Chondrocyte (in vitro differentiated cells): ENCODE data around the gene TREML1. TPM values are rescaled to one million over a fixed set of nuclear protein-coding genes. Genes with fewer than 3 reads are reported as not detected.
"Not testable (repeated sequence)": the region's sequence is repeated elsewhere in the genome, so short reads cannot be mapped to it uniquely, and the experiment has no call there.

Experiments used
- DNase-seq: peaks from one replicate; pipeline ENCODE4 v3.0.0; 2021; ENCODE audit warnings: mixed read lengths, low spot score
- H3K27ac Mint-ChIP-seq: one replicate; pipeline ENCODE4 v1.8.0; 2021; ENCODE audit warnings: mild to moderate bottlenecking, moderate library complexity, mixed read lengths; ENCODE audit not compliant: unreplicated experiment
- H3K27me3 Mint-ChIP-seq: 2 replicates; pipeline ENCODE4 v1.8.0; 2021; ENCODE audit warnings: low read depth, mixed read lengths
- H3K36me3 Mint-ChIP-seq: 2 replicates; pipeline ENCODE4 v1.8.0; 2021; ENCODE audit warnings: low read depth, mixed read lengths
- H3K4me1 Mint-ChIP-seq: 2 replicates; pipeline ENCODE4 v1.8.0; 2021; ENCODE audit warnings: low read depth, mild to moderate bottlenecking, mixed read lengths
- H3K4me3 Mint-ChIP-seq: one replicate; pipeline ENCODE4 v1.8.0; 2021; ENCODE audit warnings: mild to moderate bottlenecking, moderate library complexity, mixed read lengths; ENCODE audit not compliant: unreplicated experiment
- H3K9me3 Mint-ChIP-seq: 2 replicates; pipeline ENCODE4 v1.8.0; 2021; ENCODE audit warnings: low read depth, mixed read lengths
- CTCF ChIP-seq: fragments of 200-600 bp; sonication (generic); IDR thresholded peaks from 2 replicates; pipeline ENCODE4 v1.5.0; 2021; ENCODE audit warnings: antibody characterized with exemption, mild to moderate bottlenecking, moderate library complexity
- total RNA-seq: library from RNA; stranded (reverse); gene quantifications from 3 replicates; pipeline ENCODE4 v1.2.1, GENCODE V29; 2021

Gene TREML1
- total RNA-seq, 1 donor from 2014 or later: not detected

GRCh38 chr6:41125282-41125681 lies 28.9 kb downstream of the TREML1 start:
- H3K9me3 Mint-ChIP-seq: no peaks in the 10 kb centered on the region
- H3K36me3 Mint-ChIP-seq: peaks cover 10% of the 10 kb centered on the region
- H3K4me3 Mint-ChIP-seq: no peak overlapping the region
- no peaks in the 10 kb centered on the region for H3K4me1 Mint-ChIP-seq
- H3K27me3 Mint-ChIP-seq: no peaks in the 10 kb centered on the region
- DNase-seq: no peak
- TF ChIP-seq CTCF: no peak
- H3K27ac Mint-ChIP-seq: no peak overlapping the region

- Mint-ChIP-seq H3K27ac (no peak overlapping the region), H3K9me3 (no peaks in the 10 kb centered on the region), H3K4me1 (no peaks in the 10 kb centered on the region), H3K27me3 (no peaks in the 10 kb centered on the region), H3K36me3 (peaks cover 9% of the 10 kb centered on the region), H3K4me3 (no peak overlapping the region)
- no peak for TF ChIP-seq CTCF
- DNase-seq: no peak
Observed at GRCh38 chr6:41122918-41123317, 31.2 kb downstream of the TREML1 start.

GRCh38 chr6:41122373-41122772 lies 31.8 kb downstream of the TREML1 start:
- no peak overlapping the region for H3K27ac Mint-ChIP-seq
- no peaks in the 10 kb centered on the region for H3K4me1 Mint-ChIP-seq
- H3K4me3 Mint-ChIP-seq: no peak overlapping the region
- H3K9me3 Mint-ChIP-seq: no peaks in the 10 kb centered on the region
- H3K36me3 Mint-ChIP-seq: peaks cover 9% of the 10 kb centered on the region
- H3K27me3 Mint-ChIP-seq: no peaks in the 10 kb centered on the region
- DNase-seq: no peak
- no peak for TF ChIP-seq CTCF

- TF ChIP-seq CTCF: no peak
- Mint-ChIP-seq H3K4me3 (no peak overlapping the region), H3K27me3 (no peaks in the 10 kb centered on the region), H3K9me3 (no peaks in the 10 kb centered on the region), H3K4me1 (no peaks in the 10 kb centered on the region), H3K36me3 (peaks cover 9% of the 10 kb centered on the region), H3K27ac (no peak overlapping the region)
- no peak for DNase-seq
Observed at GRCh38 chr6:41120058-41120457, 34.1 kb downstream of the TREML1 start.

- H3K9me3 Mint-ChIP-seq: no peaks in the 10 kb centered on the region
- no peaks in the 10 kb centered on the region for H3K4me1 Mint-ChIP-seq
- no peak overlapping the region for H3K4me3 Mint-ChIP-seq
- no peak for DNase-seq
- TF ChIP-seq CTCF: no peak
- H3K27ac Mint-ChIP-seq: no peak overlapping the region
- peaks cover 5% of the 10 kb centered on the region for H3K36me3 Mint-ChIP-seq
- no peaks in the 10 kb centered on the region for H3K27me3 Mint-ChIP-seq
Observed at GRCh38 chr6:41119508-41119907, 34.6 kb downstream of the TREML1 start.

GRCh38 chr6:41115027-41115426 lies 39.1 kb downstream of the TREML1 start:
- not testable (repeated sequence) for H3K4me3 Mint-ChIP-seq, H3K27ac Mint-ChIP-seq, H3K4me1 Mint-ChIP-seq, H3K27me3 Mint-ChIP-seq, H3K36me3 Mint-ChIP-seq, H3K9me3 Mint-ChIP-seq, DNase-seq
